Muscle of arm (tissue), 12 donors: ENCODE results near the gene KIAA2012. TPM values are rescaled to one million over a fixed set of nuclear protein-coding genes. Genes with fewer than 3 reads are reported as not detected.

Source experiments
- DNase-seq: peaks from one replicate; pipeline ENCODE4 v3.0.0-alpha.2; 2013
- polyA plus RNA-seq, 12 donors: library from polyadenylated mRNA; unstranded; fragments of 120-200 nt; gene quantifications; one replicate each; pipeline ENCODE4 v1.2.1, GENCODE V29; 2013; ENCODE audit not compliant: insufficient read length in 12 of 12

The KIAA2012 gene
- polyA plus RNA-seq, 12 donors, result 0.13 to 0.81 (median 0.24) TPM; not detected in 2

DNA sequence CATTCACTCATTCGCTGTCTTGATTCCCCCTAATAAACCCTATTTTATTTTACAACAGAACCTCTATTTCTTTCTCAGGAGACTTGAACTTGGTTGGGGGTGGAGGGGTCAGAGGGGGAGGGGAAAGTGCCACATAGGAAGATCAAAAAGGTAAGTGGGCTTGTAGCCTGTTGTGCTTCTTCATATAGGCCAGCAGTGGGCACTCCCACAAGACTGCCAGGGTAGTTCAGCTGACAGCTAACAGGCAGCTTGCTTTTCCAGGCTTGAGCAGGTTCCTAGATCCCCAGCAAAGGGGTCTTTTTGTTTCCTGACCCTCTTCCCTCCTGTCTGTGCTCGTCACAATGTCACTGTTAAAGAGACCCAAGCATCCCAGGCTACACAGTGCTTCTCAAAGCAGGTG, 829 bp upstream of the KIAA2012 start:
- DNase-seq, result no peak

DNA sequence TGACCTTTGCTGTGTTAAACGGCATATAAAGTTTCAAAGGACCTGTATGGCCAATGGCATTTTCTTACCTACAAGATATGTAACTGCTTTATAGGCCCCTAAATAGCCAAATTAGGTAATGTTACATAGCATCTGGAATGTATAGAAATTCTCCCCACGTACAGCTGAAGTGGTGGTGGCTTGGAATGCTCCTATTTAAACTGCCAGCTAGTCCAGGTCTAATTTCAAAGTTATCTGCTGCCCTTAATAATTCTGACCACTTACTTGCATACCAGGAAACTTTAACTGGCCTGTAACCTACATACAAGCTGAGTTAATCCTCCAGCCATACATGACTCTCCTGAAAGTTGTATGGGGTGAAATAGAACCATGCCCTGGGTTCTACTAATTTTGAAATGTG, 1.3 kb downstream of the KIAA2012 start:
- DNase-seq, result no peak

DNA sequence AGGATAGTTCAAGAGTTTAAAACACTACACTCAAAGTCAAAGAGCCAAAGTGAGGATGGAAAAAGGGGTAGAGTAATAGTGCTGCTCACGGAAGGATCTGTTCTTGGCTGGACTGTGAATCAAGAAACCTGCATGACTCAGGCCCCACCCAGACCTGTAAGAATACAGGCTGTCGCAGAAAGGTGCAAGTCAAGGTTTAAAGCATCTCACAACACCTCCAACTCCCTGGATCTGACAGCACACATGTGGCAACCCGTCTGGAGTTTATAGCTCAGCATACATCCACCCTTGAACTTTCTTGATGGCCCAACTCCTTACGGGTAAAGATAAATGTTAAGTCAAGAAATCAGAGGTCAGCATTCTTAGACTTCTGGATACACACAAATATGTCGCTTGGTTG, 6.3 kb downstream of the KIAA2012 start:
- no peak for DNase-seq

DNA sequence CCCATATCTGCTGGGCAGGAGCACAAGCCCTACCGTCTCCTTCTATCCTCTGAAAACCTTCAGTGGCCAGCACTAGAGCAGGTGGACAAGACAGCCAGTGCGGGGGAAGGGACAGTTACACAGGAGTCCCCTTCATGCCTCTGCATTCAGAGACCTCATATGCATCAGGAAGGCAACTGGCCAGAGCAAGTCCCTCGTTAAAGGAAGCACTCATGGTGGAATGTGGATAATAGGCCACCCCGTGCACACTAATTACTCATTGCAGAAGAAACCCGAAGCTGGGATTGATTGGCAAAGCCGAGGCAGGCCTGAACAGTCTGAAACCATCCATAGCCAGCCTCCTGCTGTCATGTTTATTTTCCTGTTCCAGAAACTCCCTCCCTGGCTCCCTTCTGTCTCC, 11.2 kb downstream of the KIAA2012 start:
- DNase-seq, result no peak

DNA sequence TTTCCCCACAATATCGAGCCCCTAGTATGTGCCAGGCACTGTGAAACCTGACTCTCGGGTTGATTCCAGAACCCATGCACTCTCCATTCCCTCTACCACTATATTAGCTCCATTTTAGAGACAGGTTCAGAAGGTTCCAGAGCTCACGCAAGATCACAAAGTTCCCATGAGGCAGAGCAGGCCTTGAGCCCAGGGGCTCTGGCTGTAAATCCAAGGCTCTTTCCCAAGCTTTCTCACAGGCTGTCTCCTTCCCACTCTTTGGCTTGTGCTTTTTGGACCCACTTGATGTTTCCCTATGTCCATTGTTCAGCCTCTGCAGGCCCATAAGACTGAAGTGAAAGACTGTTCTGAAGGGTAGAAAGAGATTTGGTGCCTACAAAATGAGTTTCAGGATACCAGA, 15.7 kb downstream of the KIAA2012 start:
- DNase-seq, result no peak

DNA sequence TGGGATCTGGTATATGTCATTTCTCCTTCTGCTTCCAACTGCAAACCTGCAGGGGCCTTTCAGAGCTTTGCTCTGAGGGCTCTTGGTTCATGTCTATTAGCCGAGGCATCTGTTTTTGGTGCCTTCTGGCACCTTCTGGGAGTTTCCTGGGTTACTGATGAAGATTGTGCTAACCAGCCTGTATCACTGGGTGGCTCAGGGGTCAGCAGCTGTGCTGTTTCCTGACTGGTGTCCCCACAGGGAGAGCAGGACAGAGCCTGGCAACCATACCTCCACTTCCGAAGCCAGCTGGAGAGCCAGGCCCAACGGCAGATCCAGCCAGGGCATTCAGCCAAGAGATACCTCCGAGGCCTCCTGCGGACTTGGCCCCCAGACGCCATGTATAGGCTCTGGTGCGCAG, 17.5 kb downstream of the KIAA2012 start:
- no peak for DNase-seq

DNA sequence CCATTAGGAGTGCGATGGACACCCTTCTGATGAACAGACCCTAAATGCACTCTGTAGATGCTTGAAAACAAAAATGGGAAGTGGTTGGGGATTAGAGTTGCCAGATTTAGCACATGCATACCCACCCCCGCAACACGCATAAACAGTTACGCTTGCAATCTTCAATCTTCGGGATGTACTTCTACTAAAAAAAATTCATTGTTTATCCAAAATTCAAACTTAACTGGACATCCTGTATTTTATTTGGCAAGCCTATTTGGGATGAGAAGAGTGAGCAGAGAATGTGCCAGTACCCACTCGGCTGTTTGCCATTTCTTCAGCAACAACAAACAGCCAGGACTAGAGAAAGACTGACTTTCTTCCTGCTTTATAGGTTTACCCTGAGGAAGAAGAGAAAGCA, 18.4 kb downstream of the KIAA2012 start:
- no peak for DNase-seq

DNA sequence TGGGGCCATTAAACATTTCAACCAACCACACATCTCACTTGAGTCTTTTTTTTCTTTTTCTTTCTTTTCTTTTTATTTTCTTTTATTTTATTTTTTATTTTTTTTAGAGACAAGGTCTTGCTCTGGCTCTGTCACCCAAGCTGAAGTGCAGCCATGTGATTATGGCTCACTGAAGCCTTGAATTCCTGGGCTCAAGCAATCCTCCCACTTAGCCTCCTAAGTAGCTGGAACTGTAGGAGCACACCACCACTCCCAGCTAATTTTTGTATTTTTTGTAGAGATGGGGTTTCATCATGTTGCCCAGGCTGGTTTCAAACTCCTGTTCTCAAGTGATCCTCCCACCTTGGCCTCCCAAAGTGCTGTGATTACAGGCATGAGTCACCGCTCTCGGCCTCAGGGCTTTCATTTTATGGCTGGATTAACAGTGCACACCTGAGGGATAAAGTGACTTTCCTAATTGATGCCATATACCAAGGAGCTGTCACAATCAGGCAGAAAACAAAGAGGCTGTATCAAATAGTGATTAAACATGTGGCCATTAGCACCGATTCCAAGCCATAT, 21.5 kb downstream of the KIAA2012 start:
- no peak for DNase-seq

DNA sequence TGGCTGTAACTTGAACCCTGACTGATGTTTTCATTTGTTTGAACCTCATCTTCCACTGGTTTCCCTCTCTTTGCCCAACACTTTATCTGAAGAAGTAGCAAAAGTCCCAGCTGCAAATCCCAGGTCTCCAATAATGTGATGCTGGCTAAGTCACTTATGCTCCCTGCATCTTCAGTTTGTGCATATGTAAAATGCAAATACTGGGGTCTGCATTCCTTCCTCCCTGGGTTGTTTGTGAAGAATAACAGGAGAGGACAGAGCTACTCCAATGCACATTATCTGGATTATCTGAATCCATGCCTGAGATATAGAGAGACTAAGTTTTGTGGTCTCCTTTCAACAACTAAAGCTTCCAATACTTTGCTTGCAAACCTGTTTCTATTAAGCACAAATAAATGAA, 22.2 kb downstream of the KIAA2012 start:
- DNase-seq, result no peak

DNA sequence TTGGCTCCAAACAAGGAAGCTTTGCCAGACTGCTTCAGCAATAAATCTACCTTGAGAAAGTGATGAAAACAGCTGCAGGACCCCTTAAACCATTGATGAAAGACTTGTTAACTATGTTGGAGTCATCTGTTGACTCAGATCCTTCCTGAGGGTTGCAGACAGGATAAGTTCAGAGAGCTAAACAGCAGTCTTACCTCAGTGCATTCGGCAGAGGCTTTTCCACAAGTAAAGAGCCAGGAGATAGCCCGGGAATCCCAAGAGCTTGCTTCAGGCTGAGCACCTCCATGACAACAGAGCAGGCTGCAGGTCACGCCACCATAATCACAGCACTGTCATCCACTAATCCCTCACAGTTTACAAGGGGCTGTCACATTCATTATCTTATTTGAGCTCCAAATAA, 23.7 kb downstream of the KIAA2012 start:
- no peak for DNase-seq

DNA sequence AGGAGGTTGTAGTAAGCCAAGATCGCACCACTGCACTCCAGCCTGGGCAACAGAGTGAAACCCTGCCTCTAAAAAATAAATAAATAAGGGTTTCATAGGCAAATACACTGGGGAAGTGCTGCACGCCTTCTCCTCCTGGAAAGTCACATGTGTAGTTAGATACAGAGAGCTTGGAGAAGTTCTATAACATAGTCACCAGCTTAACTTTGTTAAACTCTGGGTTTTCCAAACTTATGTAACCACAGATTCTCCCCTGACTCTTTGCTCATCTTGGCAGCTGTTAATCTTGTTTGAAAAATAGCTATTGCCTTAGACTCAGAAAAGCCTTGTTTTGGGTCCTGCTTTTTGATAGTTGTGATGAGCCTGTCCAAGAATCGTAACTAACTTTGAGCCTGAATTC, 25.2 kb downstream of the KIAA2012 start:
- DNase-seq, result no peak

DNA sequence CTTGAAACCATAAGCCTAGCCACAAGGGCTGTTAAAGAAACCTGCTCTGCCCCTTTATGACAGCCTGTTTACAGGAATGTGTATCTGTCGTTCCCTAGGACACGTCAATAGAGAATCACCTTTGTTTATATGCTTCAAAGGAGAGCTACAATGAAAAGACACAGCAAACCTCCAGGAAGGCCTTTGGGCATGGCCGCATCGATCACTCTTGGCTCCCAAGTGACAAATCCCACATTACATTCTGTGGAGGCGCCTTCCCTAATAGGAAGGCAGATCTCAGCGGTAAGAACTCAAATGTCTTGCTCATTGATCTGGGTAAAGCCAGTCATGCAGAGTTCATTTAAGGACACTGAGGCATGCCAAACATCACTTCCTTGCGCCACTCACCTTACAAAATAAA, 26.5 kb downstream of the KIAA2012 start:
- no peak for DNase-seq

DNA sequence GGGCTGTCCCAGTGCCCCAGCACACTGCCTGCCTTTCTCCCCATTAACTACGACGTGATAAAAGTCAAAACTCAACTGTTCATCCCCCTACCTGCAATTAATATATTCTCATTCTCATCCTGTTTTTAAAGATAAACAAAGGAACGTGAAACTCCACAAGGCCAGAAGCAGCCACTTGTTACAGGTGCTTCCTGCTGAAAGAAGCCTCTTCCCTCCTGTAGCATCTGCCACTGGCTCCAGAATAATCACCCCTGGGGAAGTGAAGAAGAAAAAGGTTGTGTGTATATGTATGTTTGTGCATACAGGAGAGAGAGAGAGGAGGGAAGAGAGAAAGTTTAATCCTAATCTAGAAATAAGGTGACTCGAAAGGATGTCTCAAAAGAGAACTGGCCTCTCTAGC, 27.1 kb downstream of the KIAA2012 start:
- DNase-seq, result no peak

DNA sequence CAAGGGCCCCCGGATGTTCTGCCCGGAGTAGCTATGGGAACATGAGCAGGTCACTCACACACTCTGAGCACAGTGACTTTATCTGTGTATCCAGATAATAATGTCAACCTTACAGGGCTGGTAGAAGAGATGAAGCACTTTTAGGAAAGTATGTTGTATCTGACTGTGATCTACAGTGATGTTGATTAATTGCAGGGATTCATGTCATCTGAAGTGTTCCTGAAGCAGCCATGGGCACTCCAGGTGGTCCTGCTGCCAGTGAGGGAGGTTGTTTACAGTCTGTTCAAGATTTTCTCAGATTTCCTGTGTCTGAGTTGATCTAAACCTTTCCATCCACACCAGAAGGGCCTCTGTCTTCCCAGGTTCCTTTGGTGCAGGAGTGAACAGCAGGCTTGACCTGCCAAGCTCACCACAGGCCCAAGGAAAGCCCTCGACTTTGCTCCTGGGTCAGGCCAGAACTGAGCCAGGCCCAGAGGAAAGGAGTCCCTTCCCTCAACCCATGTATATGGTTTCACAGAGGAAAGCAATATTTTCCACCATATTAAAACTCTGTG, 28.0 kb downstream of the KIAA2012 start:
- no peak for DNase-seq

DNA sequence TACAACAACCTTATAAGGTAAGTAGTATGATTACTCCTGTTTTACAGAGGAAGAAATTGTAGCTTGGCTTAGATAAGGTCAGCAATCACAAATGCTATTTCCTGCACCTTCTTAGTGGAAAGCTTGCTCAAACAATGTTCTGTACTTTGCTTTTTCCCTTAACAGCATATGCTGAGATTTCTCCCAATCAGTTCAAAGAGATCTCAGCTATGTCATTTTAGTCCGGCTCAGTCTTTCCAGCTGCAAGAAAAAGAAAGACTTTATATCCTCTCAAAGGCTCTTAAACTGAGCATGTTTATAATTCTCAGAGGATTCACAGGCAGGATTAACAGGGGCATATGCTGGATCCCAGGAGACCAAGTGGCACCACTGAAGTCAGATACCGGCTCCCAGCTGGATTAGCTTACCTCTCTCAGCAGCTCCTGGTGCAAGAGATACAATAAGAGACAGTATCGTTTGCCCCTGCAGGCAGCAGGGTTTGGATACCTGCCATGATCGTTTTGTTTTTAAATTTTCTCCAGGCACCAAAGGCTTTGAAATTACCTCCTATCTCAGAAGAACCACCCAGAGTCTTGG, 29.5 kb downstream of the KIAA2012 start:
- no peak for DNase-seq

DNA sequence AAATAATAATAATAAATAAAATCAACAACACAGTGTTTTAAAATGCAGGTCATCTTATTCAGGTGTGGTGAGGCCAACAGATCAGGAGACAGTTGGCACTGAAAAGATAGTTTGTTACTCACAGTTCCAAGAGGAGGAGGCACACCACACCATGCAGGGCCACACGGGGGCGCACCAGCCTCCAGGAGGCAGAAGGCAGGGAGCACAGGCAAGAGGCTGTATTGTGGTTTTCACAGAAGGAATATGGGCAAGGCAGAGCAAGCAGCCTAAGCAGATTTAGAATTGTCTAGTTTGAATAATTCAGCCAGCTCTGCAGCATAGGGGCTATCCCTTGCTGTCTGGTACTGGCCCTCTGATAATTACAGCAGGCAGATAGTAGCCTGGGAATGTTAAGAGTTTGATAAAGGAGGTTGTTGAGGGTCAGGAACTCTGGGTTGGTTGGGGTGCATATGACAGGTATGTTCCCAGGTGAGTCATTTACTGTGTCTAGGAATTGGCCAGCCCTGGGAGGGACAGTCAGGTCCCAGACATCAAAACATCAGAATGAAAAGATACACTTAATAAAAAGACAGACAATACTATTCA, 31.3 kb downstream of the KIAA2012 start:
- no peak for DNase-seq

DNA sequence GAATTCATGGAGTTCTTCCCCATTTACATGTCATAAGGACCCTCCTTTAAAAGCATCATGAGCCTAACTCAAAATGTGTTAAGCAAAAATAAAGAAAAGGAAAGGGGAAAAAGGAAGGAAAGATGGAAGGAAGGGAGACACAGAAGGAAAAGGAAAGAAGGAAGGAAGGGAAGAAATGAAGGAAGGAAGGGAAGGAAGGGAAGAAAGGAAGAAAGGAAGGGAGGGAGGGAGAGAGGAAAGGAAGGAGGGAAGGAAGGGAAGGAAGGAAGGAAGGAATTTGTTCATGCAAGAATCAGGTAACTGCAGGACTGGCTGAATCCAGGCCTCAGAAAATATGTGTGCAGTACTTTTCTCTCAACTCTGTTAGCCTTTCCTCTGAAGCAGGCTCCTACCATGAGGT, 32.0 kb downstream of the KIAA2012 start:
- no peak for DNase-seq

DNA sequence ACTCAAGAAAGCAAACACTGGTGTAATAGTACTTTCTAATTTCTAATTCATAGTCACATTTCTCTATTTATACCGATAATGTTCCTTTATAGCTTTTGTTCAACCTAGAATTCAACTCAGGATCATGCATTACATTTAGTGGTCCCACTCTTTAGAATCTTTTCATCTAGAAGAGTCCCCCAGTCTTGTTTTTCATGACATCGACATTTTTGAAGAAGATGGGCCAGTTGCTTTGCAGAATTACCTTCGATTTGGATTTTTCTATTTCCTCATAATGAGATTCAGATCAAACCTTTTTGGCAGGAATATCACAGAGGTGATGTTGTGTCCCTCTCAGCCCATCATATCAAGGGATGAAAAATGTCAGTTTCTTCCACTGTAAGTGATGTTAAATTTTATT, 35.3 kb downstream of the KIAA2012 start:
- no peak for DNase-seq

DNA sequence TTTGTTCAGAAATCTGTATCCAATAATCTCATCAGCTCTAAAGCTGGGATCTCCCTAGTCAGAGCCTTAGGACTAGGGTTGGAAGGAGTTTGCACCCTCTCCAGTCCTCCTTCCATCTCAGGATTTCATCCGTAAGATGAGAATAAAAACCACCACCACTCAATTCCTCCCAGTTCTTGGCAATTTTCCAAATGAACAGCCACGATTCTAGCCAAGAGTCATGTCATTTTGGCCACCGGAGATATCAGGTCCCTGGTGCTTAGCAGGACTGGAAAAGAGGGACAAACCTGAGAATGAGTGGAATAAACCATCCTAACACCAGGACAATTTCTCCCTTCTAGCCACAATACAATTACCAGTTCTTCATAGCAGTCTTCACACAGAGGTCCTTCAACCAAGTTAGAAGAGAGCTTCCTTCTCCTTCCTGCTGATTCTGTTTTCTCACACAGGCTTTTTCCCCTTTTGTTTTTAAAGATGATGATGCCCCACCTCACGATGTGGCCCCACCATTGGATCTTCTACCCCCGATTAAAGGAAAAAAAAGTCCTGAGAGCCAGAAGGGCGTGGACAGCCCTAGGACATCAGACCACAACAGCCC, 36.2 kb downstream of the KIAA2012 start:
- no peak for DNase-seq

DNA sequence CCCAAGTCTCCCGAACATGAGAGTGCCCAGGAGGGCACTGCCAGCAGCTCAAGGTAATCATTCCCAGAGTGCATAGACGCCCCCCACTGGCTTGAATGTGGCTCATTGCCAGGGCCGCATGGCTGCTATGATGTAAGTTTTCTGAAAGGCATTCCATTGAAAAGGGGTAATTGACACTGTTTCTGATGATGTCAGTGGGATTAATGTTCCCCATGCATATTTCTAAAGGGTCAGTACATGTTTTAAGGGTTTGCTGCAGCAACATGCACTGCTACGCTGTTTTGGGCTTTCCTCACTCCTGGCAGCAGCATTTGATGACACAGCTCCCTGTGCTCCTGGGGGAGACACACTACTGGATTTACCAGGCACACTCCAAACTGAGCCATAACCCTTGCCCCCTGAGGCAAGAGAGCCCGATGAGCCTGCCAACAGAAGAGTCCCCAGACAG, 36.7 kb downstream of the KIAA2012 start:
- no peak for DNase-seq

DNA sequence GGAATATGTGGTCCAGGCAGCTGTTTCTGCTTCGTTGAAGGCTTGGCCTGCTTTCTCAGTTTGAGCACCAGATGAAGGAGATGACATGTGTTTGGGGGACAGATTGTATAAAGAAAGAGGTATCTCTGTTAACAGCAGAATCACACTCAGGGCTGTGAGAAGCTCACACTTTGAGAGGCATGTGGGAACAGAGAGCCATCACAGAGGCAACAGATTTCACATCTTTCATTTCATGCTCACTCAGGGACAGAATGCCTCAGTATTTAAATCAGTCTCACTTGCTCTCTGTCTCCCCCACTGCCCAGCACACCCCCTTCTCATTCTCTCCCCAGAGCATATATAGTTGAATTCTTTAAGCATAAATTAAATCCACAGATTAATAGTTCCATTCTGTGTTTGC, 37.4 kb downstream of the KIAA2012 start:
- no peak for DNase-seq

DNA sequence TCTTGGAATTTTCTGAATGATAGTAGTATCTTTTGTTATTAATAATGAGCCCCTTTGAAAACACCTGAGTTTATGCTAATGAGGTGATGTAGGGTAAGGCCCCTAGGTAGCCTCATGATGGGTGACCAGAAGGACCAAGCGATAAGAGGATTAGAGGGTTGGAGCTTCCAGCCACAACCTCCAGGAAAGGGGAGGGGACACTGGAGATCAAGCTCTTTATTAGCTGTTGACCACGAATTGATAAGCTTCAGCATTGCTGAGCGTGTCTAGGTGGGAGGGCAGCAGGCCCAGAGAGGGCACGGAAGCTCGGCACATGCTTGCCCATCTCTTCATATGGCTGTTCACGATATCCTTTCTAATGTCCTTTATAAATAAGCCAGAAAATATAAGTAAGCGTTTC, 39.0 kb downstream of the KIAA2012 start:
- DNase-seq, result no peak

DNA sequence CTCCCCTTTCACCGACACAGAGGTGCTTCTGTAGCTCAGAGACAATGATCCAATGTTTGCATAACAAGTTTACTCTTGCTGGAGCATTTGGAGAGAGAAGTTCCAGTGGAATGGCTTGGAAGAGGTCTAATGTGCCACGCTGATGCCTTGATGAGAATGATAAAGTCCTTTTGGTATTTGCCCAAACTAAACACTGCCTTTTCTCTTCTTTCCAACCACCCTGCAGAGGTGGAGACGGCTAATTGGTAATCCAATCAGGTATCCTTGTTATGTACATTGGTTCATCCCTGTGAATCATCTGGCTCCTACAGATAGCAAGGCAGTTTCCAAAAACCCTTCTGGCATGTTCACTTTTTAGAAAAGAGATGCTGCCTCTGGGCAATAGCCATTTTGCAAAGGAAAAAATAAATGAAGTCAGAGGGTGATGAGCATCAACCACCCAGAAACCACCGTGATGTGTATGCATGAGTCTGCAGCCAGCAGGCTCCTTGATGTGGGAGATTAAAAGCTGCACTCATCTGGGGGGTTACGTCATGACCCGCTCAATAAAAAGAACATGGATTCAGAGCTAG, 40.6 kb downstream of the KIAA2012 start:
- DNase-seq, result no peak
